Measurements from ENCODE around the gene FAM83C. TPM values are rescaled to one million over a fixed set of nuclear protein-coding genes. Genes with fewer than 3 reads are reported as not detected.

FAM83C gene
- total RNA-seq, 1 experiment from 2014 or later, result not detected

DNA sequence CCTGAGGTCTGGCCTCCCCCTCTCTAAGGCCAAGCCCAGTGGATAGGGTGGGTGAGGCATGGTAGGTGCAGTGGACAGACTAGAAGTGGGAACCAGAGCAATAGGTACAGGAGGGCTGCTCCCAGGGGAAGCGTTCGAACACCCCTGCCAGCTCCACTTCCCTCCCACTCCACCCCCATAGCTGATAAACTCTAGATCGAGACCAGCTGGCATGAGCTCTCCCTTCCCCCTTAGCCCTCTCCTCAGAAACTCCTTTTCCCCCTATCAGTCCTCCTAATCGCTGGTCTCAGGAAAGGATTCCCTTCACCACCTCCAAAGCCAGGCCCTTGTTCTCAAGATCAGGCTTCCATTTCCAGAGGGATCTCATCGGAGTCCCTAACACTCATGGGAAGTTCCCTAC lies 6.0 kb upstream of the FAM83C start:
- no peaks in the 10 kb centered on the region for H3K9me3 ChIP-seq (ENCODE audit: low read length)
- no peaks in the 10 kb centered on the region for H4K20me1 ChIP-seq (ENCODE audit: insufficient read depth, low read depth, low read length)
- peaks cover 5% of the 10 kb centered on the region; the same call in 1 of the 2 replicates for H3K36me3 ChIP-seq (ENCODE audit: insufficient read depth, low read length)
- no peak overlapping the region for H3K9ac ChIP-seq (ENCODE audit: low read length)
- H3K4me2 ChIP-seq (ENCODE audit: low read depth, low read length, poor library complexity, severe bottlenecking), result no peak overlapping the region
- DNase-seq, result no peak
- no peak overlapping the region for H3K4me3 ChIP-seq (ENCODE audit: low read length)
- H3K27me3 ChIP-seq (ENCODE audit: low read length), result no peaks in the 10 kb centered on the region
- no peaks in the 10 kb centered on the region for H3K79me2 ChIP-seq (ENCODE audit: low read length)
- no peaks in the 10 kb centered on the region for H3K9me2 ChIP-seq (replicated peaks; ENCODE audit: insufficient read depth, low read length)
- H3K27ac ChIP-seq (ENCODE audit: low read length), result no peak overlapping the region
- H3K4me1 ChIP-seq (ENCODE audit: low read length), result no peaks in the 10 kb centered on the region
- no peak overlapping the region for H2AFZ ChIP-seq (ENCODE audit: low read length)

DNA sequence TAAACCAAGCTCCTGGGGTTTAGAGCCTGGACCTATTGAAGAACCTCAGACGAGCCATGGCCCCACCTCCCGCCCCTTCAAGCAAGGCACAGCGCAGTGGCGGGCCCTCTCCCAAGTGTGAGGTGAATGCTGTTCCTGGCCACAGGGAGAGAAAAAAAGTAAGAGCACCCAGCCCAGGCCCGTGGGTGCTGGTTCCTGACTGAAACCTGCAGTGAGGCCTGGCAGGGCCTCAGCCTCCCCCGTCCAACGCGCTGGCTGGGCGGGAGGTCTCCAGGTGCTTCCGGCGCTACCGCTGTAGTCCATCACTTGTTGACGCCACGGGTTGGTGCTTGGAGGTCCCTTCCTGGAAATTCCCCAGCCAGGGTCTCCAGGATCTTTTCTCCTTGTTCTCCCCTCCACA lies 5.5 kb upstream of the FAM83C start:
- H3K4me2 ChIP-seq (ENCODE audit: low read depth, low read length, poor library complexity, severe bottlenecking), result no peak overlapping the region
- H3K9me3 ChIP-seq (ENCODE audit: low read length), result no peaks in the 10 kb centered on the region
- no peak overlapping the region for H2AFZ ChIP-seq (ENCODE audit: low read length)
- no peak overlapping the region for H3K9ac ChIP-seq (ENCODE audit: low read length)
- H3K79me2 ChIP-seq (ENCODE audit: low read length), result no peaks in the 10 kb centered on the region
- no peak overlapping the region for H3K27ac ChIP-seq (ENCODE audit: low read length)
- 0 out of 2 replicates have a peak, but pooled peaks cover under 1% of the 10 kb centered on the region for H3K36me3 ChIP-seq (ENCODE audit: insufficient read depth, low read length)
- H3K4me3 ChIP-seq (ENCODE audit: low read length), result no peak overlapping the region
- H4K20me1 ChIP-seq (ENCODE audit: insufficient read depth, low read depth, low read length), result no peaks in the 10 kb centered on the region
- no peaks in the 10 kb centered on the region for H3K27me3 ChIP-seq (ENCODE audit: low read length)
- no peaks in the 10 kb centered on the region for H3K9me2 ChIP-seq (replicated peaks; ENCODE audit: insufficient read depth, low read length)
- DNase-seq, result no peak
- H3K4me1 ChIP-seq (ENCODE audit: low read length), result no peaks in the 10 kb centered on the region

DNA sequence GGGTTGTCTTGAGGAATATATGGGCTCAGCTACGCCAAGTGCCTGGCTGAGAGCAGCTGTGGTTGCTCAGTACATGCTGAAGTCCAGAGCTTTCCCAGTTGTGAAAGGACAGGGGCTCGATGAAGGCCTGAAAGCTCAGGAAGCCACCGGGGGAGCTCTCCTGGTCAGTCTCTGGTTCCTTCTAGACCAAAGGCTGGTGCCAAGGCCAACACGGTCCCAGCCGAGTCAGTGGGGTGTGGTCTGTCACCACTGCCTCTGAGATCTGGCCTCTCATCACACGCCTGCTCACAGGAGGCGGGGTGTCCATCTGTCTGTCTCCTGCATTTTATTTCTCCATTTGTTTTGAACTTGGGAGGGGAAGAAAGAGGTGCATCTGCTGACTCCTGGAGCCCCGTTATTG lies 4.9 kb upstream of the FAM83C start:
- no peak for DNase-seq
- Histone ChIP-seq H3K9ac (ENCODE audit: low read length) (no peak overlapping the region), H3K9me3 (ENCODE audit: low read length) (no peaks in the 10 kb centered on the region), H3K27ac (ENCODE audit: low read length) (no peak overlapping the region), H4K20me1 (ENCODE audit: insufficient read depth, low read depth, low read length) (no peaks in the 10 kb centered on the region), H3K9me2 (replicated peaks; ENCODE audit: insufficient read depth, low read length) (no peaks in the 10 kb centered on the region), H2AFZ (ENCODE audit: low read length) (no peak overlapping the region), H3K36me3 (ENCODE audit: insufficient read depth, low read length) (no peaks in the 10 kb centered on the region), H3K4me3 (ENCODE audit: low read length) (no peak overlapping the region), H3K27me3 (ENCODE audit: low read length) (no peaks in the 10 kb centered on the region), H3K4me1 (ENCODE audit: low read length) (no peaks in the 10 kb centered on the region), H3K4me2 (ENCODE audit: low read depth, low read length, poor library complexity, severe bottlenecking) (no peak overlapping the region), H3K79me2 (ENCODE audit: low read length) (no peaks in the 10 kb centered on the region)

DNA sequence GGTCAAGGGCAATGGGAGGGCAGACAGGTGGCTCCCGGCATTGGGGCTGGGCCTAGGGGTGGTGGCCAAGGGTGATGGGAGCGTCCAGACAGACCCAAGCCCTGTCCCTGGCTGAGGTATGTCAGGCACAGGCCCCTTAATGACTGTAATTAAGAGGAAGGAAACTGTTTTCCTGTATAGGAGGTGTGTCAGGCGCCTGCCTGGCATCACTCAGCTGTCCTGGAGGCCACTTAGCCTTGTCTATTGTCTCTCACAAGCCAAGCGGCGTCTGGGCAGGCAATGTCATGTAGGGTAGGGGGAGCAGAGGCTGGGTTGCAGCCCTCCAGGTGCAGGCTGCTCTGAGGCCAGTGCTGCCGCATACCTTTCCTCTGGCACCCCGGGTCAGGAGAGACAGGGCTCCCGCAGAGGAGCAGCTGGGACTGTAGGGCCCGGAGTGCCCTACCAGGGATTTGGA lies 3.9 kb upstream of the FAM83C start:
- no peaks in the 10 kb centered on the region for H3K27me3 ChIP-seq (ENCODE audit: low read length)
- H3K9me2 ChIP-seq (replicated peaks; ENCODE audit: insufficient read depth, low read length), result no peaks in the 10 kb centered on the region
- DNase-seq, result no peak
- H3K4me3 ChIP-seq (ENCODE audit: low read length), result no peak overlapping the region
- no peak overlapping the region for H2AFZ ChIP-seq (ENCODE audit: low read length)
- H3K79me2 ChIP-seq (ENCODE audit: low read length), result no peaks in the 10 kb centered on the region
- H3K27ac ChIP-seq (ENCODE audit: low read length), result no peak overlapping the region
- no peaks in the 10 kb centered on the region for H3K9me3 ChIP-seq (ENCODE audit: low read length)
- no peaks in the 10 kb centered on the region for H4K20me1 ChIP-seq (ENCODE audit: insufficient read depth, low read depth, low read length)
- H3K4me1 ChIP-seq (ENCODE audit: low read length), result no peaks in the 10 kb centered on the region
- no peaks in the 10 kb centered on the region for H3K36me3 ChIP-seq (ENCODE audit: insufficient read depth, low read length)
- H3K4me2 ChIP-seq (ENCODE audit: low read depth, low read length, poor library complexity, severe bottlenecking), result no peak overlapping the region
- H3K9ac ChIP-seq (ENCODE audit: low read length), result no peak overlapping the region

DNA sequence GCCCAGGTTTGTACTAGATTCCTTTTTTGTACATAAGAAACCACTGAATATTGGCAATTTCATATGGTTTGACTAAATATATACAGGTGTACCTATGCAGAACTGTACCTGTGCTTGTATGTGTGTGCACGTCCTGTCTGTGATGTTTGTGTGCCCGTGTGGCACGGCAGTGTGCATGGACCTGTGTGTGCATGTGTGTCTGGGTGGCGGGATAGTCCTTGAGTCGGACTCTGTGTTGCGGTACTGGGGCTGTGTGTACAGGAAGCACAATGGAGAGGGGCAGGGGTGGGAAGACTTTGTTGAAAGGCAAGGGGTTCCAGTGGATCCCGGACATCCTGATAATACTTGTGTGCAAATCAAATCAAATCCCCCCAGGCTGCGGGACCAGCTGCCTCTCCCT lies 3.4 kb upstream of the FAM83C start:
- Histone ChIP-seq H3K9me3 (ENCODE audit: low read length) (no peaks in the 10 kb centered on the region), H3K36me3 (ENCODE audit: insufficient read depth, low read length) (no peaks in the 10 kb centered on the region), H2AFZ (ENCODE audit: low read length) (no peak overlapping the region), H3K4me1 (ENCODE audit: low read length) (no peaks in the 10 kb centered on the region), H3K4me2 (ENCODE audit: low read depth, low read length, poor library complexity, severe bottlenecking) (no peak overlapping the region), H3K9ac (ENCODE audit: low read length) (no peak overlapping the region), H3K4me3 (ENCODE audit: low read length) (no peak overlapping the region), H3K27ac (ENCODE audit: low read length) (no peak overlapping the region), H3K9me2 (replicated peaks; ENCODE audit: insufficient read depth, low read length) (no peaks in the 10 kb centered on the region), H3K79me2 (ENCODE audit: low read length) (no peaks in the 10 kb centered on the region), H4K20me1 (ENCODE audit: insufficient read depth, low read depth, low read length) (no peaks in the 10 kb centered on the region), H3K27me3 (ENCODE audit: low read length) (no peaks in the 10 kb centered on the region)
- DNase-seq, result no peak

DNA sequence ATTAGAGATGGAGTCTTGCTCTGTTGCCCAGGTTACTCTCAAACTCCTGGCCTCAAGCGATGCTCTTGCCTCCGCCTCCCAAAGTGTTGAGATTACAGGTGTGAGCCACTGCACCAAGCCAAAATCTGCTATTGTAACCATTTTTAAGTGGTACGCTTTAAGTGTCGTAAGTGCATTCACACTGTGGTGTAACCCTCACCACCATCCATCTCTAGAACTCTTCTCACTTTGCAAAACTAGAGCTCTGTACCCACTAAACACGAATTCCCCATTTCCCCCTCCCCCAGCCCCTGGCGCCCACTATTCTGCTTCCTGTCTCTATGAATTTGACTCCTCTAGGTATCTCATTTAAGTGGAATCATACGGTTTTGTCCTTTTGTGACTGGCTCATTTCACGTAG lies 2.8 kb upstream of the FAM83C start:
- no peak overlapping the region for H2AFZ ChIP-seq (ENCODE audit: low read length)
- H3K4me2 ChIP-seq (ENCODE audit: low read depth, low read length, poor library complexity, severe bottlenecking), result no peak overlapping the region
- DNase-seq, result no peak
- H3K9ac ChIP-seq (ENCODE audit: low read length), result no peak overlapping the region
- no peaks in the 10 kb centered on the region for H3K36me3 ChIP-seq (ENCODE audit: insufficient read depth, low read length)
- no peaks in the 10 kb centered on the region for H4K20me1 ChIP-seq (ENCODE audit: insufficient read depth, low read depth, low read length)
- H3K9me2 ChIP-seq (replicated peaks; ENCODE audit: insufficient read depth, low read length), result no peaks in the 10 kb centered on the region
- H3K4me3 ChIP-seq (ENCODE audit: low read length), result no peak overlapping the region
- no peaks in the 10 kb centered on the region for H3K27me3 ChIP-seq (ENCODE audit: low read length)
- H3K27ac ChIP-seq (ENCODE audit: low read length), result no peak overlapping the region
- no peaks in the 10 kb centered on the region for H3K4me1 ChIP-seq (ENCODE audit: low read length)
- H3K79me2 ChIP-seq (ENCODE audit: low read length), result no peaks in the 10 kb centered on the region
- no peaks in the 10 kb centered on the region for H3K9me3 ChIP-seq (ENCODE audit: low read length)

DNA sequence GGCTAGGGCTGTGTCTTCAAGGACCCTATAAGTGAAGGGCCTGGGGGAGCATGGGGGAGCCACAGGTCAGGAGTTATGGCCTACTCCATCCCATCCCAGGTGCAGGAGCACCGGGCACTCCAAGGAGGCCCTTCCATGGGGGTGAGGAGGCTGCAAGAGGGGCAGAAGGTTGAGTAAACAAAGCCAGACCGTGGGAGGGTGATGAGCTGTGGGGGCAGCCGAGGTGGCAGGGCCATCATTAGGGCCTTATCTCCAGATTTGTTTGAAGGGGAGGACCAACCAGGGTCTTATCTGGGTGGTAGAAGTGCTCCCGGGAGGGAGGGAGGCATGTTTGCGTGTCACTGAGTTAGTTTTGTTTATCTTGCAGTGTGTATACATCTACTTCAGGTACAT lies 2.1 kb upstream of the FAM83C start:
- H3K4me1 ChIP-seq (ENCODE audit: low read length), result no peaks in the 10 kb centered on the region
- H2AFZ ChIP-seq (ENCODE audit: low read length), result no peak overlapping the region
- no peaks in the 10 kb centered on the region for H3K79me2 ChIP-seq (ENCODE audit: low read length)
- no peaks in the 10 kb centered on the region for H3K9me2 ChIP-seq (replicated peaks; ENCODE audit: insufficient read depth, low read length)
- H3K36me3 ChIP-seq (ENCODE audit: insufficient read depth, low read length), result no peaks in the 10 kb centered on the region
- DNase-seq, result no peak
- H3K4me3 ChIP-seq (ENCODE audit: low read length), result no peak overlapping the region
- H4K20me1 ChIP-seq (ENCODE audit: insufficient read depth, low read depth, low read length), result no peaks in the 10 kb centered on the region
- no peak overlapping the region for H3K9ac ChIP-seq (ENCODE audit: low read length)
- no peak overlapping the region for H3K27ac ChIP-seq (ENCODE audit: low read length)
- H3K4me2 ChIP-seq (ENCODE audit: low read depth, low read length, poor library complexity, severe bottlenecking), result no peak overlapping the region
- no peaks in the 10 kb centered on the region for H3K9me3 ChIP-seq (ENCODE audit: low read length)
- no peaks in the 10 kb centered on the region for H3K27me3 ChIP-seq (ENCODE audit: low read length)

DNA sequence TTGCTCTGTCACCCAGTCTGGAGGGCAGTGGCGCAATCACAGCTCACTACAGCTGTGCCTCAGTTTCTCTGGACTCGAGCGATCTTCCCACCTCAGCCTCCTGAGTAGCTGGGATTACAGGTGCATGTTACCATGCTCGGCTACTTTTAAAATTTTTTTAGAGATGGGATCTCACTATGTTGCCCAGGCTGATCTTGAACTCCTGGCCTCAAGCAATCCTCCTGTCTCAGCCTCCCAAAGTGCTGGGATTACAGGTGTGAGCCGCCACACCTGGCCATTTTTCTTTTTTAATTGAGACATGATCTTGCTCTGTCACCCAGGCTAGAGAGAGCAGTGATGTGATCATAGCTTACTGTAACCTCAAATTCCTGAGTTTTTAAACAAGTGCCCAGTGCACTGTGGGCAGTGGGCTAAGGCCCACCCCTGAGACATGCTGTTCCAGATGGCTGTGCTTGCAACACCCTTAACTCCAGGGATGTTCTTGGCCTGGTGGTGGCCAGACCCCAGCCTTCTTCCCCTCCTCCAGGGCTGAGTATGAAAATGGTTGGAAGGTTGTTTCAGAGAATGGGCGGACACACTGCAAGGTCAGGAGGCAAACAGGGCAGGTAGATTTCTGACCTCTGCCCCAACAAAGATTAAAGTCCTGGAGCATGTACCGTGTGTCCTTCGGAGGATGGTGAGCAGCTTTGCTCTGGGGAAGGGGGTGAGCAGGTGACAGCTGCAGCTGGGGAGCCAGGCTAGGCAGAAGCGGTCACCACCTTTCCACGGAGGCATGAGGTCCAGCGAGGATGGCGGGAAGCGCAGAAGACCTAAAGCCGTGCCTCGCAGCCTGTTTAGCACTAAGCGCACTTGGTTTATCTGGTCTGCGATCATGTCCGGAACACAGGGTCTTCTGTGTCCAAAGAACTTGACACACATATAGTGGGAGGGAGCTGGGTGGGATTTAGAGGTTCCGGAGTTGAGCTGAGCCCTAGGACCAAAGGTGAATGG lies 1.4 kb upstream of the FAM83C start:
- H3K36me3 ChIP-seq (ENCODE audit: insufficient read depth, low read length), result no peaks in the 10 kb centered on the region
- H3K9ac ChIP-seq (ENCODE audit: low read length), result no peak overlapping the region
- H3K27ac ChIP-seq (ENCODE audit: low read length), result no peak overlapping the region
- H4K20me1 ChIP-seq (ENCODE audit: insufficient read depth, low read depth, low read length), result no peaks in the 10 kb centered on the region
- no peak overlapping the region for H2AFZ ChIP-seq (ENCODE audit: low read length)
- H3K9me2 ChIP-seq (replicated peaks; ENCODE audit: insufficient read depth, low read length), result no peaks in the 10 kb centered on the region
- no peaks in the 10 kb centered on the region for H3K27me3 ChIP-seq (ENCODE audit: low read length)
- H3K9me3 ChIP-seq (ENCODE audit: low read length), result no peaks in the 10 kb centered on the region
- no peak for DNase-seq
- H3K79me2 ChIP-seq (ENCODE audit: low read length), result no peaks in the 10 kb centered on the region
- no peak overlapping the region for H3K4me3 ChIP-seq (ENCODE audit: low read length)
- no peaks in the 10 kb centered on the region for H3K4me1 ChIP-seq (ENCODE audit: low read length)
- H3K4me2 ChIP-seq (ENCODE audit: low read depth, low read length, poor library complexity, severe bottlenecking), result no peak overlapping the region

Measured in Karpas-422 (cell line).